22Rv1 (cell line): ENCODE measurements around the gene PPP1R3D.

ENCODE experiments used
- CTCF ChIP-seq: fragments of 450-650 bp; IDR thresholded peaks from 2 replicates; pipeline ENCODE4 v1.5.1; 2017; ENCODE audit warnings: mild to moderate bottlenecking
- ZFX ChIP-seq: fragments of 450-650 bp; IDR thresholded peaks from 2 replicates; pipeline ENCODE4 v1.6.1; 2017; ENCODE audit warnings: antibody characterized with exemption, borderline replicate concordance

DNA sequence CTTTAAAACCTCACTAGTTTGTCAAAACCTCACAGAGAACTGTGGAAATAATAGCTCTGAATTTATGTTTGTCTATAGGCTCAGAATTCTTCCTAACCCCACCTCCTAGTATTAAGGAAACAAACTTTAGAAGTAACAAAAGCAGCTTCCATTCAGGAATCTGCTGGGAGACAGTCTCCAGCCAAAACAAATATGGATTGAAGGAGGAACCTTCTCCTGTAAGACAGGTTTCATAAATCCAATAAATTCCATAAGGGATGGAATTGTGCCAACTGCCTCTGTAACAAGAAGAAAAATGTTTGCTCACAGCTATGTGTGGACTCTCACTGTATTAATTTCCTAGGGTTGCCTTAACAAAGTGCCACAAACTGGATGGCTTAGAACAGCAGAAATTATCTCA is 14.2 kb downstream of the PPP1R3D start:
- TF ChIP-seq CTCF (no peak), ZFX (no peak)
